Activated CD8-positive, alpha-beta memory T cell treated with anti-CD3 and anti-CD28 coated beads, Interleukin-2, amount 50 U/mL, for 24 hours (primary cell): ENCODE data around the gene HBE1.
"Not testable (repeated sequence)": the region's sequence is repeated elsewhere in the genome, so short reads cannot be mapped to it uniquely, and the experiment has no call there.

Experiments
- DNase-seq: peaks from one replicate; pipeline ENCODE4 v3.0.0-alpha.2; 2020; ENCODE audit errors: extremely low read depth

The HBE1 gene

GRCh38 chr11:5253440-5253839 is 16.3 kb downstream of the HBE1 start:
- DNase-seq, result not testable (repeated sequence)

GRCh38 chr11:5252919-5253265 is 16.9 kb downstream of the HBE1 start:
- no peak for DNase-seq

- DNase-seq, result no peak
Measured at GRCh38 chr11:5252192-5252918, 17.4 kb downstream of the HBE1 start.

DNA sequence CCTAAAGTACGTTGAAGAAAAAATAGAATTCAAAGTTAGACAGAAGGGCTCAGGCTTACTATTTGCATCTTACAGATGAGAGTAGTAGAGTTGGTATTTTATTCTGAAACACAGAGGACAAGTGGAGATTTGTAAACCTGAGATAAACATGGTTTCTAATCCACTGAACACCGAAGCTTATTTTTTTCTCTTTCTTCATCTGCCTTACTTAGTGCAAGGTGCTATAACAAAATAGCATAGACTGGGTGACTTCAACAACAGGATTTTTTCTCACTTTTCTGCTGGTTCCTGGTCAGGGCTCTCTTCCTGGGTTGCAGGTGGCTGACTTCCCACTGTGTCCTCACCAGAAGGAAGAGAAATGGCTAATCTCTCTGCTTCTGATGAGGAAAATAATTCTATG is 18.0 kb downstream of the HBE1 start:
- no peak for DNase-seq

- DNase-seq, result no peak
Measured at GRCh38 chr11:5250543-5251204, 19.1 kb downstream of the HBE1 start.

DNA sequence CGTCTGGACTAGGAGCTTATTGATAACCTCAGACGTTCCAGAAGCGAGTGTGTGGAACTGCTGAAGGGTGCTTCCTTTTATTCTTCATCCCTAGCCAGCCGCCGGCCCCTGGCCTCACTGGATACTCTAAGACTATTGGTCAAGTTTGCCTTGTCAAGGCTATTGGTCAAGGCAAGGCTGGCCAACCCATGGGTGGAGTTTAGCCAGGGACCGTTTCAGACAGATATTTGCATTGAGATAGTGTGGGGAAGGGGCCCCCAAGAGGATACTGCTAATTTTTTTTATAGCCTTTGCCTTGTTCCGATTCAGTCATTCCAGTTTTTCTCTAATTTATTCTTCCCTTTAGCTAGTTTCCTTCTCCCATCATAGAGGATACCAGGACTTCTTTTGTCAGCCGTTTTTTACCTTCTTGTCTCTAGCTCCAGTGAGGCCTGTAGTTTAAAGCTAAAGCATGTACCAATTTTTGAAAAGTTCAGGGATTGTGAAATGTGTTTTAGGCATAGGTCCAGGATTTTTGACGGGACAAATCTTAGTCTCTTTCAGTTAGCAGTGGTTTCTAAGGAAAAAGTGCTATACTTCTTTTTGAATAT is 19.8 kb downstream of the HBE1 start, which contains the start of gene HBG1:
TSS of gene HBG1 (minus strand) at position 51 of the 590 bp plus-strand sequence. CDS start 53 bp downstream, outside the sequence.
- not testable (repeated sequence) for DNase-seq

DNA sequence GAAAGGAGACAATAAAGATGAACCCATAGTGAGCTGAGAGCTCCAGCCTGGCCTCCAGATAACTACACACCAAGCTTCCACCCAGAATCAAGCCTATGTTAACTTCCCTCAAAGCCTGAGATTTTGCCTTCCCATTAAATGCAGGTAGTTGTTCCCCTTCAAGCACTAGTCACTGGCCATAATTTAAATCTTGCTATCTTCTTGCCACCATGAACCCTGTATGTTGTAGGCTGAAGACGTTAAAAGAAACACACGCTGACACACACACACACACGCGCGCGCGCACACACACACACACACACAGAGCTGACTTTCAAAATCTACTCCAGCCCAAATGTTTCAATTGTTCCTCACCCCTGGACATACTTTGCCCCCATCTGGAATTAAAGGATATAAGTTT is 21.2 kb downstream of the HBE1 start:
- not testable (repeated sequence) for DNase-seq

GRCh38 chr11:5247472-5248192 is 22.1 kb downstream of the HBE1 start:
- DNase-seq, result no peak

- DNase-seq, result no peak
Measured at GRCh38 chr11:5246772-5247471, 22.8 kb downstream of the HBE1 start.

- no peak for DNase-seq
Measured at GRCh38 chr11:5245155-5245554, 24.6 kb downstream of the HBE1 start.

- no peak for DNase-seq
Measured at GRCh38 chr11:5243816-5244180, 25.9 kb downstream of the HBE1 start.

DNA sequence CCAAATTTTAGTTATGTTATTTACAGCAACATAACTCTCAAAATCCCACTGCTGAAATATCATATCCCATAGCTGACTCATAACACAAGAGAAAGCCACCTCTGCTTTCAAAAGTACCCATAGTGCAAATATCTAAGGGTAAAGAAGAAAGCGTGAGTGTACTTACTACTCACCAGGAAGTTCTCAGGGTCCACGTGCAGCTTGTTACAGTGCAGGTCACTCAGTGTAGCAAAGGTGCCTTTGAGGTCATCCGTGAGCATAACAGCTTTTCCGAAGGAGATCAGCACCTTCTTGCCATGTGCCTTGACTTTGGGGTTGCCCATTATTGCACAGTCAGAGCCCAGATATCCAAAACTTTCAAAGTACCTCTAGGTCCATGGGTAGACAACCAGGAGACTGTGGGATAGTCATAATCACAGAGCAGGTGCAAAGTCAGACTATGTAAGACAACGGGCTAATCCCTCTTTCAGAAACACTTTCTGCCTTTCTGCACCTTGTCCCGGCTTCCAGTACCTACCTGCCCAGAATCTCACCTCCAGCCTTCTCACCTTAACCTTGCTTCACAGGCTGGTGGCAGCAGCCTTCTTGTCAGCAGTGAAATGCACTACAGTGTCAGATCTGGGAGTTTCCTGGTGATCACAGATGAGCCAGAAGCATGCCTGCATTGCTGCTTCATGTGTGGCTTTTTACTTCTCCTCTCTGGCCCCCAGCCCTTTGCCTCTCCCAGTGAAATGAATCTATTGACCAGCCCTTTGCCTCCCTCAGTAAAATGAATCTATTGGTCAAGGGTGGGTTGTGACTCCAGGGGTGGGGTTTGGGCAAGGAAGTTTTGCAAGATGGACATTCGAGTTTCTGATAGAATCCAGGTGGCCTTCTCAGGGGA is 26.6 kb downstream of the HBE1 start:
- no peak for DNase-seq

DNA sequence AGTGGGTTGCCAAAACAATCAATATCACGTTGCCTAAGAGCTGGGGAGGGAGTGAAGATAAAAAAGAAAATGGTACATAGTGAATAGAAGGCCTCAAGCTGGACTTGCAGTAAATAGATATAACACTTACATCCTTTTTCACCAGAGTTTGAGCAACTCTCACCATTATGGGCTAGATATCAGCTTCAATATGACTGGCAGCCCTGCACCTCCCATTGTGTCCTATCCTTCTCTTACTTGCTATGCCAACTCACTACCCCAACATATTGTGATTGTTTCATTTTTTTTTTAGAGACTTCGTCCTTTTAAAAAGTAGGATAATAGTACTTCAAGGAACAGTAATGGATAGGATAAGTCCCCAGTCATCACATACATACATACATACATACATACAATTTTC is 27.5 kb downstream of the HBE1 start:
- DNase-seq, result no peak

- DNase-seq, result no peak
Measured at GRCh38 chr11:5241458-5241857, 28.3 kb downstream of the HBE1 start.

GRCh38 chr11:5240458-5240857 is 29.3 kb downstream of the HBE1 start:
- no peak for DNase-seq

- DNase-seq, result no peak
Measured at GRCh38 chr11:5240056-5240455, 29.7 kb downstream of the HBE1 start.

DNA sequence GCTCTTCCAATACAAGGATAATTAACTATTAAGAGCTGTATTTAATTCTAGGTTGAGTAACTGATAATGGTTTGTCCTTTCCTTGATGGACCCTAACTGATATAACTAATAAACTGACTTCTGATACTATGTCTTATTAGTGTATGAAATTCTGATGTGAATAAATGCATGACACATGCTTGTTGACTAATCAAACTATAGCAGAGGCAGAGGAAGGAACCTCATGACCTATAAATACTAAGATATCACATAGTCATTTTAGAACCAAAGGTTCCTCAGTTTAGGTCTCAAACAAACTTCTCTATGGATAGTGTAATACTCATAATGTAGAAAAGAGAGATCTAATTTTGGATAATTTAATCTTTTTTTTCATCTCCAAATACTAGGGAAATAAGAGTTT is 30.7 kb downstream of the HBE1 start:
- DNase-seq, result no peak

GRCh38 chr11:5238486-5238885 is 31.3 kb downstream of the HBE1 start:
- DNase-seq, result no peak

- no peak for DNase-seq
Measured at GRCh38 chr11:5237420-5237819, 32.3 kb downstream of the HBE1 start.

GRCh38 chr11:5235364-5236095 is 34.2 kb downstream of the HBE1 start:
- no peak for DNase-seq
